ENCODE measurements around the gene BMP8A.

DNA sequence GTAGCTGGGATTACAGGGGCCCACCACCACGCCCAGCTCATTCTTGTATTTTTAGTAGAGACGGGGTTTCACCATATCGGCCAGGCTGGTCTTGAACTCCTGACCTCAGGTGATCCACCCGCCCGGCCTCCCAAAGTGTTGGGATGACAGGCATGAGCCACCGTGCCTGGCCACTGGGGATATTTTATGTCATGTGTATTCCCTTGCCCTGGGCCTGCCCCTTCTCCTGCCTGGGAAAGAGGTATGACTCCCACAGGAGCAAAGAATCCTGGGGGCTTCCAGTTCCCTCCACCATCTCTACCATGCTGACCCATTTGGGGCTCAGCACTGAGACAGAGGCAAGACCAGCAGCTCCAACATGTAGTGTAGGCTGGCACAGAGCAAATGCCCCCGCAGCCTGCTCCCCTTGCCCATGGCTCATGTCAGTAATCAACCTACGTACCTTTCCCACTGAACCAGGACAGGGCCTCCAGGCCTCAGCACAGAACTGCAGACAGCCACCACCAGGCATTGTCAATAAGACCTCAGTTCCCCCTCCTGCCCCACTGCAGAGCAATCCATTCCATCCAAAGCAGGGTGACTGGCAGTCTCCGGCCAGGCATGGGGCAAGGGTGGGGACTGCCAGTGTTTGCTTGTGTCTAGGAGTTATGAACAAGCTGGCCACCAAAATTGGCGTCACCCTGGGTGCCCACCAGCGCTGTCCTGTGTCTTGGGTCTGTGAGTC lies 35.2 kb downstream of the BMP8A start:
- no peak for TF ChIP-seq EZH2 (IDR thresholded peaks at IDR 0.05)
- TF ChIP-seq, protein P1, sequence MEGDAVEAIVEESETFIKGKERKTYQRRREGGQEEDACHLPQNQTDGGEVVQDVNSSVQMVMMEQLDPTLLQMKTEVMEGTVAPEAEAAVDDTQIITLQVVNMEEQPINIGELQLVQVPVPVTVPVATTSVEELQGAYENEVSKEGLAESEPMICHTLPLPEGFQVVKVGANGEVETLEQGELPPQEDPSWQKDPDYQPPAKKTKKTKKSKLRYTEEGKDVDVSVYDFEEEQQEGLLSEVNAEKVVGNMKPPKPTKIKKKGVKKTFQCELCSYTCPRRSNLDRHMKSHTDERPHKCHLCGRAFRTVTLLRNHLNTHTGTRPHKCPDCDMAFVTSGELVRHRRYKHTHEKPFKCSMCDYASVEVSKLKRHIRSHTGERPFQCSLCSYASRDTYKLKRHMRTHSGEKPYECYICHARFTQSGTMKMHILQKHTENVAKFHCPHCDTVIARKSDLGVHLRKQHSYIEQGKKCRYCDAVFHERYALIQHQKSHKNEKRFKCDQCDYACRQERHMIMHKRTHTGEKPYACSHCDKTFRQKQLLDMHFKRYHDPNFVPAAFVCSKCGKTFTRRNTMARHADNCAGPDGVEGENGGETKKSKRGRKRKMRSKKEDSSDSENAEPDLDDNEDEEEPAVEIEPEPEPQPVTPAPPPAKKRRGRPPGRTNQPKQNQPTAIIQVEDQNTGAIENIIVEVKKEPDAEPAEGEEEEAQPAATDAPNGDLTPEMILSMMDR (IDR thresholded peaks at IDR 0.05) = no peak
- TF ChIP-seq EZH2phosphoT487 (IDR thresholded peaks at IDR 0.05) = no peak
